Measurements from ENCODE around the gene ADIPOR2. TPM values are rescaled to one million over a fixed set of nuclear protein-coding genes. Genes with fewer than 3 reads are reported as not detected.
A peak's percentile ranks its signal among the peaks of the same experiment; 100 is the strongest.

ADIPOR2 gene
- total RNA-seq, 1 donor from 2014 or later: 40.5 TPM

GRCh38 chr12:1661553-1662335, 29.1 kb upstream of the ADIPOR2 start:
- peak; percentile 90 for DNase-seq
- H3K27ac ChIP-seq (replicated peaks): peak overlapping the region; percentile 98
- H3K4me3 ChIP-seq: peak overlapping the region; percentile 72
- intact Hi-C loops (cut with micrococcal nuclease): no loop called here
- no peaks in the 10 kb centered on the region for H3K9me3 ChIP-seq (replicated peaks)
- no peaks in the 10 kb centered on the region for H3K36me3 ChIP-seq
- no peaks in the 10 kb centered on the region for H3K27me3 ChIP-seq (ENCODE audit: low read depth)
- no peak for TF ChIP-seq CTCF (IDR thresholded peaks at IDR 0.05; ENCODE audit: borderline replicate concordance)
- H3K4me1 ChIP-seq: peaks cover 54% of the 10 kb centered on the region

DNA sequence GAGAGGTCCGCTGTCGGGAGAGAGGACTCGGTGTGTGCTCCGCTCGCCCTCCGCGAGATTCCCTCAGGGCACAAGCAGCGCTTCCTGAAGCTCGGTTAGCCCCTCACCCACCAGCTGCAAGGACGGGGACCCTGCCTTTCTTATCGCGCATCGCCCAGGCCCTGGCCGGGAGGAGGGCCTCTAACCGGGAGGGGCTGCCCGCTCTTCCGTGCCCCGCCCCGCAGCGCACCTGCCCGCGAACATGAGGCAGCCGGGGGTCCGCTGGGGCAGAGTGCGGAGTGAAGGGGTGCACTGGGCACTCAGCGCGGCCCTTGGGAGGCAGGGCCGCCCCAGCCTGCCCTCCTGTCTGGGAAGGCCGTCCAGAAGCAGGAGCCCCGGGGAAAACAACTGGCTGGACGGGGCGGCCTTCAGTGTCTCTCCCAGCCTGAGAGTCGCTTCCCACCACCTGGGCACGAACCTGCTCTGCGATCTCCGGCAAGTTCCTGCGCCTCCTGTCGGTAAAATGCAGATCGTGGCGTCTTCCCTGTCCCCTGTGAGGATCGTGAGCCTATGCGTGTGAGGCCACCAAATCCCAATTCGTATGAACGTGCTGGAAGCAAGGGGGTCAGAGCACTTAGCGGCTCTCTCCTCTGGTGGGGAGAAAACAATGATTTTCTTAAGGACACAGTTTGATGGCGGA, 28.0 kb upstream of the ADIPOR2 start:
- Histone ChIP-seq H3K4me1 (peaks cover 54% of the 10 kb centered on the region), H3K4me3 (peak overlapping the region; percentile 47), H3K27ac (replicated peaks) (peak overlapping the region; percentile 89), H3K9me3 (replicated peaks) (no peaks in the 10 kb centered on the region), H3K36me3 (no peaks in the 10 kb centered on the region), H3K27me3 (ENCODE audit: low read depth) (no peaks in the 10 kb centered on the region)
- peak; percentile 47 for TF ChIP-seq CTCF (IDR thresholded peaks at IDR 0.05; ENCODE audit: borderline replicate concordance)
- no peak for DNase-seq
- intact Hi-C loops (cut with micrococcal nuclease): no loop called here

DNA sequence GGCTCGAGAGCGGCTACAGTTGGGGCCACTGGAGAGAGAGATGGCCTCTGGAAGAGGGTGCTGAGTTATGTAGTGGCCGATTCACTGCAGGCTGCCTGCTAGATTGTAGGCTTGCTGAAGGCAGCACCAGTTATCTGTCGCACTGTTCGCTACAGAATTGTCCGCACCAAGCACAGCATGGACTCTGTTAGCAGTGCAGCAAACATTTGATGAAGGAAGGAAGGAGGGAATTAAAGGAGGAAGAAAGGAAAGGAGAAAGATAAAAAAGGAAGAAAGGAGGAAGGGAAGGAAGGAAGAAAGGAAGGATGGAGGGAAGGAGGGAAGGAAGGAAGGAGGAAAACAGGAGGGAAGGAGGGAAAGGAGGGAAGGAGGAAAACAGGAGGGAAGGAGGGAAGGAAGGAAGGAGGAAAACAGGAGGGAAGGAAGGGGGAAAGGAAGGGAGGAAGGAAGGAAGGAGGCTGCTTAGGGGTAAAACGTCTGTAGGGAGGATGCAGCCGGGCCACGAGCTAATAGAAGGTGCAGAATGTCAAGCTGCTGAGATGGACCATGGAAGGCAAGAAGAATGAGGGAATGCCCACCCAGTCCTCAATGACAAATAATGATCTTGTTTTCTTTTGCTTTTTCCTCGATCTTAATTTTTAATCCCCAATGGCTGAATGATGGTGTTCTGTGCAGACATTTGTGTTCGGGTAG, 27.3 kb upstream of the ADIPOR2 start:
- Histone ChIP-seq H3K4me1 (peaks cover 48% of the 10 kb centered on the region), H3K9me3 (replicated peaks) (no peaks in the 10 kb centered on the region), H3K4me3 (no peak overlapping the region), H3K36me3 (no peaks in the 10 kb centered on the region), H3K27ac (replicated peaks) (peak overlapping the region; percentile 89), H3K27me3 (ENCODE audit: low read depth) (no peaks in the 10 kb centered on the region)
- no peak for DNase-seq
- TF ChIP-seq CTCF (IDR thresholded peaks at IDR 0.05; ENCODE audit: borderline replicate concordance): no peak
- intact Hi-C loops (cut with micrococcal nuclease): no loop called here

DNA sequence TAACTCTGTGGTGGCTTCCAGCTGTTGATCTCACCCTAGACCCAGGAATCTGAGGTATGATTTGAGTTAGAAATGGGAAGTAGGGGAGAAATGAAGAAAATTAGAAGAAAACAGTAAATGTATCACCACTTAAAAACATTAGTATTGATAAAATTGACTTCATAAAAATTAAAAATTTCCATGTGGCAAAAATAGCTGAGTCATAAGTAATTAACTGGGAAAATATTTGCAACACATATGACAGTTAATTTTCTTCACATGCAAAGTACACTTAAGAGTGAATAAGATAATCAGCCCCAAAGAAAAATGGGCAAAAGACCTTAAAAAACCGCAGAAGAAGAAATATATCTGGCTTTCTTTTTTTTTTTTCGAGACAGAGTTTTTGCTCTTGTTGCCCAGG, 25.5 kb upstream of the ADIPOR2 start:
- peak overlapping the region; percentile 92 for H3K27ac ChIP-seq (replicated peaks)
- intact Hi-C loops (cut with micrococcal nuclease): no loop called here

More for the DNA sequence above, 25.5 kb upstream of the ADIPOR2 start:
- Histone ChIP-seq H3K4me1 (peaks cover 36% of the 10 kb centered on the region), H3K4me3 (no peak overlapping the region), H3K27me3 (ENCODE audit: low read depth) (no peaks in the 10 kb centered on the region), H3K9me3 (replicated peaks) (no peaks in the 10 kb centered on the region), H3K36me3 (no peaks in the 10 kb centered on the region)
- DNase-seq: no peak
- no peak for TF ChIP-seq CTCF (IDR thresholded peaks at IDR 0.05; ENCODE audit: borderline replicate concordance)
